Measurements from ENCODE around the gene SLC22A2. TPM values are rescaled to one million over a fixed set of nuclear protein-coding genes. Genes with fewer than 3 reads are reported as not detected.

SLC22A2 gene
- total and polyA plus RNA-seq, 2 of the 13 experiments (the other 11 are each of a cell fraction or from before 2014, with no cell fraction given), result not detected

- in situ Hi-C loops (cut with HindIII; ENCODE audit: extremely low pct_ligation_motif_present, low pct_unique_long_range_greater_than_20kb), result no loop called here
- H3K79me2 ChIP-seq (ENCODE audit: insufficient read depth, low read length), result no peaks in the 10 kb centered on the region
- ATAC-seq (no peak), DNase-seq (ENCODE audit: low spot score) (no peak), FAIRE-seq (no peak)
- TF ChIP-seq LCORL (IDR thresholded peaks at IDR 0.05) (no peak), LCORL (CRISPR knock-in tag; IDR thresholded peaks at IDR 0.05) (no peak), CHD2 (IDR thresholded peaks at IDR 0.05; ENCODE audit: low read depth, low read length) (no peak), ZNF121 (CRISPR knock-in tag; IDR thresholded peaks at IDR 0.05) (no peak), TRIM22 (IDR thresholded peaks at IDR 0.05) (no peak), ZNF280B (CRISPR knock-in tag; IDR thresholded peaks at IDR 0.05; ENCODE audit: borderline replicate concordance) (no peak), ZBTB4 (CRISPR knock-in tag; IDR thresholded peaks at IDR 0.05; ENCODE audit: borderline replicate concordance) (no peak), ZNF441 (CRISPR knock-in tag; IDR thresholded peaks at IDR 0.05; ENCODE audit: borderline replicate concordance) (no peak), ZNF12 (CRISPR knock-in tag; IDR thresholded peaks at IDR 0.05) (no peak), CENPT (CRISPR knock-in tag; IDR thresholded peaks at IDR 0.05; ENCODE audit: low read depth) (no peak), NFKB2 (CRISPR knock-in tag; IDR thresholded peaks at IDR 0.05; ENCODE audit: borderline replicate concordance) (no peak), HMG20B (CRISPR knock-in tag; conservative IDR thresholded peaks at IDR 0.05) (no peak), ZNF430 (CRISPR knock-in tag; IDR thresholded peaks at IDR 0.05) (no peak), ASH2L (IDR thresholded peaks at IDR 0.05; ENCODE audit: insufficient read length, low read depth, low read length) (no peak), TBP (CRISPR knock-in tag; IDR thresholded peaks at IDR 0.05) (no peak)
- intact Hi-C loops (cut with micrococcal nuclease; ENCODE audit: unreplicated experiment), result no loop called here
- H2AFZ ChIP-seq (ENCODE audit: low read length), result no peak overlapping the region
- peaks cover 39% of the 10 kb centered on the region for H3K9me3 ChIP-seq (ENCODE audit: low read length)
- H3K36me3 ChIP-seq (replicated peaks in 1 of 2; ENCODE audit: control insufficient read depth in 1 of 2, insufficient read depth in 2 of 2, low read length in 2 of 2), result no peaks in the 10 kb centered on the region
- no peaks in the 10 kb centered on the region for H3K4me1 ChIP-seq (ENCODE audit: insufficient read depth, low read length)
- no peak overlapping the region for H3K4me2 ChIP-seq (ENCODE audit: low read depth, low read length)
- no peak overlapping the region for H3K4me3 ChIP-seq (replicated peaks in 1 of 3; ENCODE audit: insufficient read depth in 1 of 3, low read depth in 2 of 3, low read length in 3 of 3)
- ChIA-PET POLR2A (no interaction called here), CTCF (ENCODE audit: low intra/inter-chr PET ratio, low total read pairs) (no interaction called here)
- H3K27me3 ChIP-seq (ENCODE audit: control insufficient read depth in 1 of 2, insufficient read depth in 2 of 2, low read length in 2 of 2), result no peaks in the 10 kb centered on the region
- no peak overlapping the region for H3K27ac ChIP-seq (ENCODE audit: extremely low read length, insufficient read depth, low read length)
- H3K9ac ChIP-seq (ENCODE audit: insufficient read depth, low read depth, low read length), result no peak overlapping the region
- 59% methylated on average over 1 of the region's 1 CpG for WGBS (ENCODE audit: low lambda C conversion rate)
- no peaks in the 10 kb centered on the region for H4K20me1 ChIP-seq (ENCODE audit: insufficient read depth, low read length)
- BruUV-seq (replicated peaks), result no TSS peak
Observed at GRCh38 chr6:160192840-160193239, 65.8 kb downstream of the SLC22A2 start.

Measured in HepG2 (cell line).